Measurements from ENCODE around the gene DNAJC10.
"Not testable (repeated sequence)": the region's sequence is repeated elsewhere in the genome, so short reads cannot be mapped to it uniquely, and the experiment has no call there.

Gene DNAJC10, protein sequence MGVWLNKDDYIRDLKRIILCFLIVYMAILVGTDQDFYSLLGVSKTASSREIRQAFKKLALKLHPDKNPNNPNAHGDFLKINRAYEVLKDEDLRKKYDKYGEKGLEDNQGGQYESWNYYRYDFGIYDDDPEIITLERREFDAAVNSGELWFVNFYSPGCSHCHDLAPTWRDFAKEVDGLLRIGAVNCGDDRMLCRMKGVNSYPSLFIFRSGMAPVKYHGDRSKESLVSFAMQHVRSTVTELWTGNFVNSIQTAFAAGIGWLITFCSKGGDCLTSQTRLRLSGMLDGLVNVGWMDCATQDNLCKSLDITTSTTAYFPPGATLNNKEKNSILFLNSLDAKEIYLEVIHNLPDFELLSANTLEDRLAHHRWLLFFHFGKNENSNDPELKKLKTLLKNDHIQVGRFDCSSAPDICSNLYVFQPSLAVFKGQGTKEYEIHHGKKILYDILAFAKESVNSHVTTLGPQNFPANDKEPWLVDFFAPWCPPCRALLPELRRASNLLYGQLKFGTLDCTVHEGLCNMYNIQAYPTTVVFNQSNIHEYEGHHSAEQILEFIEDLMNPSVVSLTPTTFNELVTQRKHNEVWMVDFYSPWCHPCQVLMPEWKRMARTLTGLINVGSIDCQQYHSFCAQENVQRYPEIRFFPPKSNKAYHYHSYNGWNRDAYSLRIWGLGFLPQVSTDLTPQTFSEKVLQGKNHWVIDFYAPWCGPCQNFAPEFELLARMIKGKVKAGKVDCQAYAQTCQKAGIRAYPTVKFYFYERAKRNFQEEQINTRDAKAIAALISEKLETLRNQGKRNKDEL

GRCh38 chr2:182715892-182716649 lies at the start of gene DNAJC10:
Gene DNAJC10 (plus strand): TSS chr2:182716257. CDS start chr2:182718087, 1,830 bp downstream.
- Mint-ChIP-seq H3K4me3 (no peak within 1 kb of the TSS), H3K4me1 (ENCODE audit: low read depth) (peaks cover 8% of the 10 kb centered on the region), H3K27me3 (ENCODE audit: low read depth) (peaks cover 5% of the 10 kb centered on the region), H3K9me3 (no peaks in the 10 kb centered on the region), H3K27ac (no peak within 1 kb of the TSS), H3K36me3 (ENCODE audit: low read depth) (peaks cover 7% of the 10 kb centered on the region)

DNA sequence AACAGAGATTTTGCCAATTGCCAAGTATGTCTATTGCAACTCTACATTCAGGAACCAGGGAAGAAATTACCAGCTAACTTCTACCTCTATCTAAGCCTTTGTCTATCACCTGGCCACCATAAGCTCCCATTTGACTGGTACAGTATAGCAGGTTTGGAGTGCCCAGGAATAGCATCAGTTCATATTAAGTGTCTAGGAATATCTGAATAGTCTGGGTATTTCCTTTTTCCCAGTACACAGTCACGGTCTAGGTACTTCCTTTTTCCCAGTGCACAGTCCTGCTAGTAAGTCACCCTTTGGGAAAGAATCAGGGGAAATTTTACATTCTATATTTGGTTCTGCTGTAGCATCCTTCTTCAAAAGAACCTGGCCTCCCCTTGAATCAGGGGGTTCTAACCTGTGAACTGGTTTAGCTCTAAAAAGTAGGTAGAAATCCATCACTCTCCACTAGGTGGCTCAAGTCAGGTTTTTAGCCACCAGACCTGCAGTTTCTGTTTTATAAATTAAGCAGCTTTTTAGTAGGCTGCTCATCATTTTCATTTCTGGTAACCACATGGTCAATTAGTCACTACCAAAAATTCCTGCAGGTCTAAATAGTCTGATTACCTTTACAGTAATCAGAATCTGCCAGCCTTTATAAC lies 49.3 kb upstream of the DNAJC10 start:
- H3K4me3 Mint-ChIP-seq = no peak overlapping the region
- H3K9me3 Mint-ChIP-seq = no peaks in the 10 kb centered on the region
- no peak overlapping the region for H3K27ac Mint-ChIP-seq
- H3K36me3 Mint-ChIP-seq (ENCODE audit: low read depth) = no peaks in the 10 kb centered on the region
- H3K27me3 Mint-ChIP-seq (ENCODE audit: low read depth) = peaks cover 11% of the 10 kb centered on the region
- no peaks in the 10 kb centered on the region for H3K4me1 Mint-ChIP-seq (ENCODE audit: low read depth)

GRCh38 chr2:182667315-182667695 lies 48.8 kb upstream of the DNAJC10 start:
- Mint-ChIP-seq H3K27ac (no peak overlapping the region), H3K36me3 (ENCODE audit: low read depth) (no peaks in the 10 kb centered on the region), H3K27me3 (ENCODE audit: low read depth) (peaks cover 11% of the 10 kb centered on the region), H3K9me3 (no peaks in the 10 kb centered on the region), H3K4me3 (no peak overlapping the region), H3K4me1 (ENCODE audit: low read depth) (no peaks in the 10 kb centered on the region)

DNA sequence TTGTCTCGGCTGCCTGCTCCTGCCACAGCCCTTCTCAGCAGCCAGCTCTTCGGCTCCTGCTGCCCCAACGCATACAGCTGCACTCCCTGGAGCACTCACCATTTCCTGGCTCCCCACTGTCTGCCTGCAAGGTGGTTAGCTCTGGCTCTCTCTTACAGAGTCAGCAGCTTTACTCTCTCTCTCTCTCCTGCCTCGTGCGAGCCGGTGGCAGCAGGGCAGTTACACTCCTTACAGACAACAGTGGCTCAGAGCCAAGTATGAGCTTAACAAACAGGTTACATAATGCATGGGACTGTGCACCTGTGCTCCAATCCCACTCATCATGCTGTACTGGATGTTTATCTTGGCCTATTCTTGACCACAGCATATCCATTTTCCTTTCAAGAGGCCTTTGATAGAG lies 47.4 kb upstream of the DNAJC10 start:
- Mint-ChIP-seq H3K9me3 (no peaks in the 10 kb centered on the region), H3K27ac (no peak overlapping the region), H3K36me3 (ENCODE audit: low read depth) (no peaks in the 10 kb centered on the region), H3K4me3 (no peak overlapping the region), H3K27me3 (ENCODE audit: low read depth) (peaks cover 7% of the 10 kb centered on the region), H3K4me1 (ENCODE audit: low read depth) (no peaks in the 10 kb centered on the region)

GRCh38 chr2:182672466-182673165 lies 43.4 kb upstream of the DNAJC10 start:
- H3K27me3 Mint-ChIP-seq (ENCODE audit: low read depth) = peaks cover 14% of the 10 kb centered on the region
- H3K36me3 Mint-ChIP-seq (ENCODE audit: low read depth) = no peaks in the 10 kb centered on the region
- no peak overlapping the region for H3K27ac Mint-ChIP-seq
- H3K4me1 Mint-ChIP-seq (ENCODE audit: low read depth) = no peaks in the 10 kb centered on the region
- H3K4me3 Mint-ChIP-seq = no peak overlapping the region
- H3K9me3 Mint-ChIP-seq = no peaks in the 10 kb centered on the region

GRCh38 chr2:182680837-182681236 lies 35.2 kb upstream of the DNAJC10 start:
- peaks cover 14% of the 10 kb centered on the region for H3K27me3 Mint-ChIP-seq (ENCODE audit: low read depth)
- no peak overlapping the region for H3K4me3 Mint-ChIP-seq
- H3K4me1 Mint-ChIP-seq (ENCODE audit: low read depth) = no peaks in the 10 kb centered on the region
- H3K9me3 Mint-ChIP-seq = no peaks in the 10 kb centered on the region
- no peak overlapping the region for H3K27ac Mint-ChIP-seq
- H3K36me3 Mint-ChIP-seq (ENCODE audit: low read depth) = no peaks in the 10 kb centered on the region

GRCh38 chr2:182682210-182682609 lies 33.8 kb upstream of the DNAJC10 start:
- Mint-ChIP-seq H3K36me3 (ENCODE audit: low read depth) (no peaks in the 10 kb centered on the region), H3K27ac (no peak overlapping the region), H3K4me3 (no peak overlapping the region), H3K9me3 (no peaks in the 10 kb centered on the region), H3K4me1 (ENCODE audit: low read depth) (no peaks in the 10 kb centered on the region), H3K27me3 (ENCODE audit: low read depth) (peaks cover 4% of the 10 kb centered on the region)

DNA sequence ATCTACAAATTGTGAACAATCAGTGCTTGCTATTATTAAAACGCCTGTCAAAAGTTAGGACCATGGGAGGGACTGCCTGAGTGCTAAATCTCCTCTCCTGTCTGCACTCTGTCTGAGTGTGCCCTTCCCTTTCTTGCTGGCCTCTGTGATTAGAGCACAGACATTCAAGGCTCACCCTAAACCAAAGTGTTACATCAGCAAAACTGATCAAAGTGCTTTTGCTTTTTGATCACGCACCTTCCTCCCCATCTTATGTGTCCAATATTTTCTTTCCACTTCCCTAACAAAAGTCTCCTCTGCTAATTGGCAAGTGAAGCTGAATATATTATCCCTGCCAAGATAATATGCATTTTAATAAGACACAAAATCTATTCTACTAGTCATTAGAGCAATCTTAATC lies 30.5 kb upstream of the DNAJC10 start:
- no peaks in the 10 kb centered on the region for H3K4me1 Mint-ChIP-seq (ENCODE audit: low read depth)
- H3K4me3 Mint-ChIP-seq = no peak overlapping the region
- no peaks in the 10 kb centered on the region for H3K36me3 Mint-ChIP-seq (ENCODE audit: low read depth)
- peaks cover 15% of the 10 kb centered on the region for H3K27me3 Mint-ChIP-seq (ENCODE audit: low read depth)
- no peaks in the 10 kb centered on the region for H3K9me3 Mint-ChIP-seq
- H3K27ac Mint-ChIP-seq = no peak overlapping the region

DNA sequence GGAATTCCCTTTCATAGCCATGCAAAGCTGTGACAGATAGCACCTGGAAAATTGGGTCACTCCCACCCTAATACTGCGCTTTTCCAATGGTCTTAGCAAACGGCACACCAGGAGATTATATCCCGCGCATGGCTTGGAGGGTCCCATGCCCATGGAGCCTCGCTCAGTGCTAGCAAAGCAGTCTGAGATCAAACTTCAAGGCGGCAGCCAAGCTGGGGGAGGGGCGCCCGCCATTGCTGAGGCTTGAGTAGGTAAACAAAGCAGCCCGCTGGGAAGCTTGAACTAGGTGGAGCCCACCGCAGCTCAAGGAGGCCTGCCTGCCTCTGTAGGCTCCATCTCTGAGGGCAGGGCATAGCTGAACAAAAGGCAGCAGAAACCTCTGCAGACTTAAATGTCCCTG lies 29.3 kb upstream of the DNAJC10 start:
- H3K27me3 Mint-ChIP-seq (ENCODE audit: low read depth) = peaks cover 19% of the 10 kb centered on the region
- H3K27ac Mint-ChIP-seq; H3K4me3 Mint-ChIP-seq; H3K4me1 Mint-ChIP-seq (ENCODE audit: low read depth); H3K36me3 Mint-ChIP-seq (ENCODE audit: low read depth); H3K9me3 Mint-ChIP-seq: not testable (repeated sequence)

GRCh38 chr2:182694189-182694588 lies 21.9 kb upstream of the DNAJC10 start:
- no peak overlapping the region for H3K27ac Mint-ChIP-seq
- no peaks in the 10 kb centered on the region for H3K4me1 Mint-ChIP-seq (ENCODE audit: low read depth)
- H3K27me3 Mint-ChIP-seq (ENCODE audit: low read depth) = peaks cover 13% of the 10 kb centered on the region
- no peak overlapping the region for H3K4me3 Mint-ChIP-seq
- no peaks in the 10 kb centered on the region for H3K36me3 Mint-ChIP-seq (ENCODE audit: low read depth)
- H3K9me3 Mint-ChIP-seq = no peaks in the 10 kb centered on the region

GRCh38 chr2:182695776-182696175 lies 20.3 kb upstream of the DNAJC10 start:
- H3K27me3 Mint-ChIP-seq (ENCODE audit: low read depth) = peaks cover 10% of the 10 kb centered on the region
- no peaks in the 10 kb centered on the region for H3K9me3 Mint-ChIP-seq
- H3K4me3 Mint-ChIP-seq = no peak overlapping the region
- H3K36me3 Mint-ChIP-seq (ENCODE audit: low read depth) = no peaks in the 10 kb centered on the region
- H3K4me1 Mint-ChIP-seq (ENCODE audit: low read depth) = no peaks in the 10 kb centered on the region
- H3K27ac Mint-ChIP-seq = no peak overlapping the region

DNA sequence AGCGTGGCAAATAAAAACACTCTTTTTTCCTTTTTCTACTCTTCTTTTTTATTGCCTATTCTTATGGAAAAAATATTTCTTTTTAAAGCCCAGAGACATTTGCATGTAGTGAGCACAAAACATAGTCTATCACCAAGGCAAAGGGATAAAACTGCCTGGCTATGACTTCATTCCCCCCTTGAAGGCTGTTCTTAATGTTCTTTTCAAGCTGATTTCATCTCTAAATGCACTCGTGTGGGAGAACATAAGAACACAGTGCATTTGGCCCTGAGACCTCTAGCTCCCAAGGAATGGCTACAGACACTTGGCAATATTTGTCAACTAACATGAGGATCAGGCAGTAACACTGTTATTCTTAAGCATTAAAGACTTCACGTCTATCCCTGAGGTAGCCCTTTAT lies 17.4 kb upstream of the DNAJC10 start:
- H3K9me3 Mint-ChIP-seq = no peaks in the 10 kb centered on the region
- no peak overlapping the region for H3K4me3 Mint-ChIP-seq
- peaks cover 15% of the 10 kb centered on the region for H3K27me3 Mint-ChIP-seq (ENCODE audit: low read depth)
- no peaks in the 10 kb centered on the region for H3K4me1 Mint-ChIP-seq (ENCODE audit: low read depth)
- H3K27ac Mint-ChIP-seq = no peak overlapping the region
- H3K36me3 Mint-ChIP-seq (ENCODE audit: low read depth) = no peaks in the 10 kb centered on the region

- Mint-ChIP-seq H3K9me3 (no peaks in the 10 kb centered on the region), H3K27ac (no peak overlapping the region), H3K27me3 (ENCODE audit: low read depth) (peaks cover 40% of the 10 kb centered on the region), H3K4me1 (ENCODE audit: low read depth) (no peaks in the 10 kb centered on the region), H3K4me3 (no peak overlapping the region), H3K36me3 (ENCODE audit: low read depth) (no peaks in the 10 kb centered on the region)
These were observed 10.3 kb upstream of the DNAJC10 start for GRCh38 chr2:182705761-182706160.

GRCh38 chr2:182706751-182707150 lies 9.3 kb upstream of the DNAJC10 start:
- H3K4me1 Mint-ChIP-seq (ENCODE audit: low read depth) = no peaks in the 10 kb centered on the region
- H3K36me3 Mint-ChIP-seq (ENCODE audit: low read depth) = no peaks in the 10 kb centered on the region
- H3K27me3 Mint-ChIP-seq (ENCODE audit: low read depth) = peaks cover 44% of the 10 kb centered on the region
- no peaks in the 10 kb centered on the region for H3K9me3 Mint-ChIP-seq
- no peak overlapping the region for H3K4me3 Mint-ChIP-seq
- H3K27ac Mint-ChIP-seq = no peak overlapping the region

All from T-helper 1 cell treated with Interleukin-12 subunit alpha and Interleukin-12 subunit beta and Interleukin-4 antibody, amounts not matched to agents 30 μg/mL and 1 μg/mL, for 36 hours (primary cell).